OCI-LY7 (cell line): Measurements from ENCODE around the gene PDCD1.

Experiments used
- CTCF ChIP-seq: fragments of 200-600 bp; sonication (generic); conservative IDR thresholded peaks from 2 replicates; pipeline ENCODE4 v1.5.1; 2014; ENCODE audit warnings: mild to moderate bottlenecking, antibody characterized with exemption, low read length, moderate library complexity, mixed read lengths
- EZH2phosphoT487 ChIP-seq: fragments of 200-600 bp; sonication (generic); IDR thresholded peaks from 2 replicates; pipeline ENCODE4 v1.6.1; 2018; ENCODE audit warnings: low read depth, borderline replicate concordance, mild to moderate bottlenecking, mixed run types, antibody characterized with exemption, low read length, moderate library complexity, mixed read lengths

DNA sequence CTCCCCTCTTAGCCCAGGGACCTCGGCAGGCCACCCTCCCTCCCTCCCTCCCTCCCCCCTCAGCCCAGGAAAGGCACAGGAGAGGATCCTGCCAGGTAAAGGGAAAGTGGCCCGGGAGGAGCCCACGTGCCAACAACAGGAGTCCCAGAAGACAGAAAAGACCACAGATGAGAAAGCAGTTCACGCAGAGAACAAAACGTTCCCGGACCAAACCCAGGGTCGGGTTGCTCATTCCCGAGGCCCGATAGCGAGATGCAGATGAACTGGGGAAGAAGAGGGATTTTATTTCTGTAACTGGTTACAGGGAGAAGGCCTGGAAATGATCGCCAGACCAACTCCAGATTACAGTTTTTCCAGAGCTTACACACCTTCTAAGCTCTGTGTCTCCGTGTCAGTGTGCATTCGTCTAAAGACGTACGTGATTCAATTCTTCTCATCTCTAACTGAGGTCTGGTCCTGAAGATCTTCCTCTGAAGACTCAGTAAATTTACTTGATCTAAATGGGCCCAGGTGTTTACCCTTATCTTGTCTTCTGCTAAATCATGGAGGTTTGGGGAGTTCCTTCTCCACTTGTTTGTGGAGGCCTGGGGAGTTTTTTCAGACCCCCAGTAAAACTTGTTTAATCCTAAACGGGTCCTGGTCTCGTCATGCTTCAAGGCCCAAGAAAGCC is 50.5 kb downstream of the PDCD1 start:
- no peak for TF ChIP-seq CTCF
- no peak for TF ChIP-seq EZH2phosphoT487
